GM18498 (cell line): ENCODE results near the gene MBOAT7.
A peak's percentile ranks its signal among the peaks of the same experiment; 100 is the strongest.
"Not testable (repeated sequence)": the region's sequence is repeated elsewhere in the genome, so short reads cannot be mapped to it uniquely, and the experiment has no call there.

Experiments
- ATAC-seq: cut with Tn5 transposase; IDR thresholded peaks from one replicate; pipeline ENCODE4 v1.9.1; 2021; ENCODE audit warnings: mild to moderate bottlenecking, moderate library complexity; ENCODE audit not compliant: unreplicated experiment

The MBOAT7 gene

DNA sequence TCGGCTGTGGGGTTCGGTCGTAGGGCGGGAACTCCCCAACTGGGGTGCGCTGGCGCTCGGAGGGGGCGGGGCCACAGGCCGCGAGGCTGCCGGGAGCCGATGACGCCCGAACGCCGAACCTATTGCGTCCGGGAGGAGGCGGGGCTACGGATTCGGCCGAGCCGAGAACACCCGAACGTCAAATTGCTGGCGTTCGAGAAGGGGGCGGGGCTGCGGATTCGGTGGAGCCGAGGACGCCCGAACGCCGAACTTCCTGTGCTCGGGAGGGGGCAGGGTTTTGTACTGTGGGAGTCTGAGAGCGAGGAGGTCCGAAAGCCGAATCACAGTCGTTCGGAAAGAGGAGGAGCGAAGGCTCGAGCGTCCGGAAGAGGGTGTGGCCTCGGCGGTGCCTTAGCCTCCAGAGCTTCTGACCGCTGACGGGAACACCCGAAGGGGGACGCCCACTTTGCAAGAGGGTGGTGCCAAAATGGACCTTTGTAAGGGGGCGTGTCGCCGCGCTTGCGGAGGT lies 1.2 kb upstream of the MBOAT7 start:
- peak; percentile 47 for ATAC-seq

DNA sequence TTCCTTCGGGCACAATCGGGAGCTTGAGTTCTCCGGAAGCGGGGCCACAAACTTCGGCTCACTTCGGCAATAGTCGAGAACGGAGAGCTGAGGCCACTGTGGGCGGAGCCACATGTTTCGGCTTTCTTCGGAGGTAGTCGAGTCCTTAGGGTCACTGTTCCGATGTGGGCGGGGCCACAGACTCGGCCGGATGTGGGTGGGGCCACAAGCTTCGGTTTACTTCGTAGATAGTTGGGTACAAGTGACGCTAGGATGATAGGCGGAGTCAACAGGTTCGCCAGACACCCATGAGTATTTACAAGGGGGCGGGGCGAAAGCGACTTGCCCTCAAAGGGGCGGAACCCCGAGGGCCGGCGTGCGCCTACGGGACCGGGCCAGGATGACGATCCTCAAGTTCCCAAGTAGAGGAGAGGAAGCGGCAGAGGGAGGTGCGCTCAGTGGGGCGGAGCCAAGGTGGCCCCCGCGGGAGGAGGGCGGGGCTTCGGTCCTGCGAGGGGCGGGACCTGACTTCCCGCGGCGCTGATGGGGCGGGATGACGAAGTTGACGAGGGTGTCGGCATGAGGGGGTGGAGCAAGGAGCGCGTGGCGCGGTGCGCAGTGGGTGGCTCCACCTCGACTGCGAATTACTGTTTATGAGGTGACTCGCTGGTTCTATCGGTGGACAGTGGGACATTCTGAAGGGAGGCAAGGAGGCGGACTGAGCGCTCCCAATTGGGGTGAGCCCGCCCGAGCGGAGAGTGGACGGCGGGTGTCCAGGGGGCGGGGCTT lies 539 bp upstream of the MBOAT7 start:
- peak; percentile 51 for ATAC-seq

DNA sequence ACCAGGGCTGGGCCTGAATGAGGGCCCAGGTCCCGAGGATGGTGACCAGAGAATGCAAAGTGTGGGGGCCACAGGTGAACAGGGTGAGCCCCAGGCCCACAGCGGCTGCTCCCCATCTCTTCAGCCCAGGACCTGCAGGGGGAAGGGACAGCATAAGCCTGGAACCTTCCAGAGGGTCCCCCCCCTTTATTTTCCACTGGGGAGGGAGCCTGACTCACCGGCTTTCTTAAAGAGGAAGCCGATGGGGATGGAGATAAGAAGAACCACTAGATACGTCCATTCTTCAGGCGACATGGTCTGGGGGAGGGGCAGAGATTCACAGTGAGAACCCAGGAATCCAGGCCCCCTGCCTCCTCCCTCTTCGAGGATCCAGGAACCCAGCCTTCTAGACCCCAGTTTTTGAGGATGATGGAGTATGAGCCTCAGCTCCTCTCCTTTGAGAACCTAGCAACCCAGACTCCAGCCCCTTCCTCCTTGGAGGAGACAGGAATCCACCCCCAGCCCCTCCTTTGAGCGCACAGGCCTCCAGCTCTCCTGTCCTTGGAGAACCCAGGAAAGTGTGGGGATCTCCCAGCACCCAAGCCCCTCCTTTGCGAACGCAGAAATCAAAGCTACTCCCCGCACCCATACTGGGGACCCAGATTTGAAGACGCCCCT lies 1.0 kb downstream of the MBOAT7 start:
- no peak for ATAC-seq

DNA sequence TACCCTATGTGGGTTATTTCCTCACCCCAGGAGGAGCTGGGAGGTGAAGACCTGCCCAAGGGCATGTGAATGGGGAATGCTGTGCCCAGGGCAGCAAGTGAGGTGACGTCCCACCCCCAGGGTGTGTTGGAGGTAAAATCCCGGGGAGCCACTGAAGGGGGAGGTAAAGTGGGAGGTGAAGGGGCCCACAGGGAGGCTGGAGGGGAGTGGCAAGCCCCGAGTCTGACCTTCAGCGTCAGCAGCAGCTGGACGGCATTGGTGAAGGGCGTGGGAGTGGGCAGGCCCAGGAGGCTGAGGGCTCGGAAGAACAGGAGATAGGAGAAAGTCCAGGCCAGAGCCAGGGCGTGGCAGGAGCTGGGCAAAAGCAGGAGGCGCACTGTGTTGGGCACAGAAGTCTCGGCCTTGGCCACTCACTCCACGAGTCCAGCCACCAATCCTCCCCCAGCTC lies 2.4 kb downstream of the MBOAT7 start:
- ATAC-seq: no peak

DNA sequence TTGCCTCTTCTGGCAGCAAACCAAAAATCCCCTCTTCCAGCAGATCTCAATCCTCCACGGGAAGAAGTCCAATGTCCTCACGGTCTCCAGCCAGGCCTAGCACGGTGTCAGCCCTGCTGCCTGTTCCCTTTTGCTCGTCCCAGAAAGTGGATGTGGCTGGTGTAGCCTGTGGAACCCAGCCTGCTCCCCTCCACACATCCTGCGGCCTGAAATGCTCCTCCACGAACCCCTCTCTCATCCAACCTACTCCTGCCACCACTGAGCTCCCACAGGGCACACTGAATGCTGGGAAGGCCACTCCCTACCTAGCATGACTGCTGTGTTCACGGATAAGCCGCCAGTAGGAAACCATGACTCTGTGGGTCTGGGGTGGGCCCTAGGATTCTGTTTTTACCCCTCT lies 3.0 kb downstream of the MBOAT7 start:
- no peak for ATAC-seq

DNA sequence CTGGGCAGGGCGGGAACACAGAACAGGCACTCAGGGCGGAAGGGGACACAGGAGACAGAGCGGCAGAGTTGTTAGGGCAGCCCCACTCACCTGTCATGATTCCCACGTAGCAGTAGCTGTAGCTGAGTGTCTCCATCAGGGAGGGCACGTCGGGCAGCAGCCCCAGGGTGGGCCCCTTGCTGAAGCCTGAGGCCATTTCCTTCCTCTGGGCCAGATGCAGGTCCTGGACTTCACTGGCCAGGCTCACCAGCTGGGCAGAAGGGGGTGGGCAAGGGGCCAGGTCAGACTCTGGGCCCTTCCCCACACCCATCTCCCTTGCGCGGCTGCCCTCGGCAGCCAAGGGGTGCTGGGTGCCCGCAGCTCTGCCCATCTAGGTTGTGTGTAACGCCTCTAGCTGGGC lies 5.9 kb downstream of the MBOAT7 start:
- ATAC-seq: no peak

DNA sequence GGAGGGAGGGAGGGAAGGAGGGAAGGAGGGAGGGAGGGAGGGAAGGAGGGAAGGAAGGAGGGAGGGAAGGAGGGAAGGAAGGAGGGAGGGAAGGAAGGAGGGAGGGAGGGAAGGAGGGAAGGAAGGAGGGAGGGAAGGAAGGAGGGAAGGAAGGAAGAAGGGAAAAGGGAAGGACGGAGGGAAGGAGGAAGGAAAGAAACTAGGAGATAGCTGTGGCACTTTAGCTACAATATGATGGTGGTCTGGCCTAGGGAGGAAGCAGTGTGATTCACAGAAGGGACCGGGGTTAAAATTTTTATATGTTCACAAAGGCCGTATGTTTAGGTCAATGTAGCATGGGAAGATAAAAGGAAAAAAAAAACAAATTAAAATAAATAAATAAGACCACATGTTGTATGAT lies 7.5 kb downstream of the MBOAT7 start:
- not testable (repeated sequence) for ATAC-seq

DNA sequence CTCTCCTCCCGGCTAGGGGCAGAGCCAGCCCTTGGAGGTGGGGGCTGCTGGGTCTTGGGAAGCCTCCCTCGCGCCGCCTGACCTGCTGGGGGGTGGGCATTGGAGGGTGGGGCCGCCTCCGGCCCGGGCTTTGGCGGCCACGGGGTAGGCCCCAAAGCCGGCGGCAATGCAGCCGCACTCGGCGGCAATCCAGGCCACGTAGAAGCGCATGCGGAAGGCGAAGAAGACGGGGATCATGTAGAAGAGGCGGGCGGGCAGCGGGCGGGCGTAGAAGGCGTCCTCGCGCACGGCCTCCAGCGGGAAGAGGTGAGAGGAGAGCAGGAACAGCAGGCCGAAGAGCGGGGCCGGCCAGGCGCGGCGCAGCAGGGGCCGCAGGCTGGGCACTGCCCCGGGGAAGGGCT lies 8.7 kb downstream of the MBOAT7 start:
- no peak for ATAC-seq

DNA sequence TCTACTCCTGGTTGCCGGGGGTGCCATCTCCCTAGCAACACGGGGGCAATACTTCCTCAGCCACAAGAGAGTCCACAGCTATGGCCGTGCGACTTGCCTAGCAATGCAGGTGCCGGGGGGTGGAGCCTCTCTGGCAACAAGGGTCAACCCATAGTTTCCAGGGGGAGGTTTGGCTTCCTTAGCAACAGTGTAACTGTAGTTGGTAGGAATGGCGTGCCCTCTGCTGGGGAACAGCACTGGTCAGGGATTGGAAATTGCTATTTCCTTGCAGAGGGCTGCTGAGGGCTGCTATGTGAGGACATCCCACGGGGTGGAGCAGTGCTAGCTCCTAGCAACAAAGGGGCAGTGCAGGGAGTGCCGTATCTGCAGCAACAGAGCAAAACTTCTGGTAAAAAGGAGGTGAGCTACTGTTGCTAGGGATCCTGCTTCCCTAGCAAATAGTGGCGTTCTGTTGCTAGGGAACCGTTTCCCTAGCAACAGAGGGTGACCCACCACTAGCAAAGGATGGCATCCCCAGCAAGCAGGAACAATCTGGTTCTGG lies 9.4 kb downstream of the MBOAT7 start:
- no peak for ATAC-seq

DNA sequence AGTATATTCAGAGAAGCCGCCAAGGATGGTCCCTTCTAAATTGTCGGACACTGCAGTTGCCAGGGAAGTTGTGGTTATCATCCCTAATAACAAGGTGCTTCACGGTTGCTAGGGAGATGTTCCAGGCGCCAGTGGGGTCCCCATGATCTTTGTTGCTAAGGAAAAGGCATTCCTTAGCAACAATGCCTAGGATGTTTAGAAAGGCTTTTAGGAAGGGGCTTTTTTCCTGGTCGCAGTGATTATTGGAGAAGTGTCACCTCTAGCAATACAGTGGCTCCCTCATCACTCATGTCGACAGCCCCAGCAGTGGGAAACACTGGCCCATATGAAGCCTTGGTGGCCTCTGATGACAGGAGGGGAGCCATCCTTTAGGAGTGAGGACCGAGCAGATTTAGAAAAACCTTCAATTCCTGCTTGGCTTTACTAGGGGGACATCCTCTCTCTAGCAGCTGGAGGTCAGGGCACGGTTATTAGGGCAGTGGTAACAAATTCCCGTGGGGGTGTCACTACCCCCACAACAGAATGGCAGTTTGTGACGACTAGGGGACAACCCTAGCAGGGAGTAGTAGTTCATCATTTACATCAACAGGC lies 10.0 kb downstream of the MBOAT7 start:
- ATAC-seq: no peak

DNA sequence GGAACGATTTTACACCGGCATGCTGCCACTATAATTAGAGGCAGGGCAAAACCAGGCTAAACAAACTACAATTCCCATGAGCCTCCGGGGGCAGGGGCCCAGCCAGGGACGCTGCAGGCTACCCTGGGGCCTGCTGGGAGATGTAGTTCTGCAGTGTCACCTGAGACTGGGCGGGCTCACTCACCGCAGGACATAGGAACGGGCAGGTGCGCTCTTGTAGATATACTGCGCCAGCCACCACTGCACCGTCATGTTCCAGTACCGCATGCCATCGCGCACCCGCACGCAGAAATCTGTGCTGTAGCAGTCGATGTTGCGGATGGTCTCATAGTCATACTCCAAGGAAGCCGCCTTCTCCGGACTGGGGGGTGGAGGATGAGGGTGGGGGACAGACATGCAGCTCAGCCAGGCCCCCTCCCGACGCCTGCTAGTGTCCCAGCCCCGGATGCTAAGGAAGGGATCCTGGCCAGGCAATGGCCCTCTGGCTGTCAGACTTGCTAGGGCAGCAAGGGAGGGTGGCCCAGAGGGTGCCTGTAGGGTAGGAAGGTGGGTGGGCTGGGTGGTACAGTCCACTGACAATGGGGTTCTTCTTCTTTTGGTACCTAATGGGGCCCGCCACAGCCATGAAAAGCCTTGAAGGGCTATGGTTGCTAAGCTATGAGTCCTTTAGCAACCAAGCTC lies 10.7 kb downstream of the MBOAT7 start:
- no peak for ATAC-seq

DNA sequence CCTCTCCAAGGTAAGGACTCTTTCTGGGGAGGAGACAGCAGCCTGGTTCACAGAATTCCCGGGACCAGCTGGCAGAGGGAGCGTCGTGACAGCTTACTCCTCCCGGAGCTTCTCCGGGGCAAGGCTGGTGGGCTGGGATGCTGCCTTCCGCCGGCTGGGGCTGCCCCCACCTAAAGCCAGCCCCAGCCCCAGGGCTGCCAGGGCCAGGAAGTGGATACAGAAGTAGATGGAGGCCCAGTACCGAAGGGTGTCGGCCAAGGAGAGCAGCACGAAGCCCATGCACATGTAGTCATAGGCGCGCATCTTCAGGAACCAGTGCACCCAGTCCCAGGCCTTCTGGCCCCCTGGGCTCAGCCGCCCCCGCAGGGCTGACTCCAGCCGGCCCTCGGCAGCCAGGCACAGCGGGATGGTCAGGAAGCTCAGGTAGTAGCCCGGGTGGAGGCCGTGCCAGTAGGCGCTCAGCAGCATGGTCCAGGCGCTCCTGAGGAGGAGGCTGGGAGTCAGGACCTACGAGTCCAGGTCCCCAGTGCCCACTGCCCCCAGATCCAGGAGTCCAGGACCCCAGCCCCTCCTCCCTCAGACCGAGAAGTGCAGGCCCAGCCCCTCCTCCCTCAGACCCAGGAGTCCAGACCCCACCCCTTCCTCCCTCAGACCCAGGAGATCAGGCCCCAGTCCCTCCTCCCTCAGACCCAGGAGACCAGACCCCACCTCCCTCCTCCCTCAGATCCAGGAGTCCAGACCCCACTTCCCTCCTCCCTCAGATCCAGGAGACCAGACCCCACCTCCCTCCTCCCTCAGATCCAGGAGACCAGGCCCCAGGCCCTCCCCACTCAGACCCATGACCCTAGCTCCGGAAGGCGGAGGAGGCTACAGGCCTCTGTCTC lies 15.2 kb downstream of the MBOAT7 start:
- no peak for ATAC-seq

DNA sequence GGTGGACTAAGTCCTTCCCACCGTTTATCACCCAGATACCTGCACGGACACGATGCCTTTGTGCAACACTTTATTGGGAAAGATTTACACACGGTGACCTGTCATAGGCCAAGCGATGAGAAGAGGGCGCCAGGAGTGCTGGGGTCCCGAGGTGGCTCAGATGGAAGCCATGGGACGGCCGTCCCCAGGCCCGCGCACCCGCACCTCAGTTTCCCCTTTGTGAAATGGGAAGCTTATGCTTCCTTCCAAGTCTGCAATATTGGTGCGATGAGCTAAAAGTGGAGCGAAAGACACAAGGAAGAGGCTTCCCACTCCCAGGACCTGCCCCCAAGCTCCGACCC lies 16.1 kb downstream of the MBOAT7 start:
- ATAC-seq: no peak

DNA sequence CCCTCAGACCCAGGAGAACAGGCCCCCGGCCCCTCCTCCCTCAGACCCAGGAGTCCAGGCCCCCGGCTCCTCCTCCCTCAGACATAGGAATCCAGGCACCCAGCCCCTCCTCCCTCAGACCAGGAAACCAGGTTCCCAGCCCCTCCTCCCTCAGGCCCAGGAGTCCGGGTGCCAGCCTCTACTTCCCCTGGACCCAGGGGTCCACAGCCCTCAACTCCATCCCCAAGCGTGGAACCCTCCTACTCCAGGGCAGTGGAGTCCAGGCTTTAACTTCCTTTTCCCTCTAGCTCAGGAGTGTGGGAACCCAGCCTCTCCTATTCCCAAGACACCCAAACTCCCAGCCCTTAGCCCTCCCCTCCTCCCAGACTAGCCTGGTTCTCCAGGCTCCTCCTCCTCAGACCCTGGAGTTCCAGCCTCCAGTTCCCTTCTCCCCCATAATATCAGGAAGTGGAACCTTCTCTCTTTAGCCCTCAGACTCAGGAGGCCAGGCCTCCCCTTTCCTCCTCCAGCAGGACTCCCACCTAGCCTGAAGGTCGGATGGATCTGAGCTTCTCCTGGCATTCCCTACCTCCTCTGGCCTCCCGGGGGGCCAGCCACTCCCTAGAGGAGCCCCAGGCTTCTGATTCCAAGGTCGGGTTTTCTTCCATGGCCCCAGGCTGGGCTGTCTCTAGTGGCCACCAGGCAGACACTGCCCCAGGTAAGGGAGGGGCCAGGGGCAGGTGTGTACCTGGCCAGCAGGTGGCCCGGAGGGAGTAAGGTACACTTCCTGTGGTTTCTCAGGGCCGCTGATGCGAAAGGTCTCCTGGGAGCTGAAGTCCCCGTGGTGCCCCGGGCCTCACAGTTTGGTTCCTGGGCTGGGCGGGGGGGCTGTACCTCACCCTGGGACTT lies 16.7 kb downstream of the MBOAT7 start, which contains the start of gene TMC4:
TMC4 (minus strand) TSS at position 690 of the 888 bp plus-strand sequence; CDS start at position 647, 43 bp downstream.
- no peak for ATAC-seq

DNA sequence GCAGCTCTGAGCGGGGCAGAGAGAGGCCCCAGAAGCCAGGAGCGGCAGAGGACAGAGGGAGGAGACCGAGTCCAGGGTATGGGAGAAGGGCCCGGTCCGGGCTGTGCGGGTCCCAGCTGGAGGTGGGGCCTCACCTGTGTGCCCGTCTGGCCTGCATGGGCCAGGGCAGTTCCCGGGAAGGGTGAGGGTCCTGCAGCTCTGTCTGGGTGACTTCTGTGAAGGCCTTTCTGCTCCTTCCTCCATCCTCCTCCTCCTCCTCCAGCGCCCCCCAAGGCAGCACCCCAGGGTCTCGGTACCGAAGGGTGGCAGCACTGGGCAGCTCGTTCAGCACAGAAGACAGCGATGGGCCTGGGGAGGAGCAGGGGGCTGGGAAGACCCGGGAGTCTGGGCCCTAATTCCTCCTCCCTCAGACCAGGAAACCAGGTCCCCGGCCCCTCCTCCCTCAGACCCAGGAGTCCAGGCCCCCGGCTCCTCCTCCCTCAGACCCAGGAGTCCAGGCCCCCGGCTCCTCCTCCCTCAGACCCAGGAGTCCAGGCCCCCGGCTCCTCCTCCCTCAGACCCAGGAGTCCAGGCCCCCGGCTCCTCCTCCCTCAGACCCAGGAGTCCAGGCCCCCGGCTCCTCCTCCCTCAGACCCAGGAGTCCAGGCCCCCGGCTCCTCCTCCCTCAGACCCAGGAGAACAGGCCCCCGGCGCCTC lies 17.5 kb downstream of the MBOAT7 start:
- not testable (repeated sequence) for ATAC-seq

DNA sequence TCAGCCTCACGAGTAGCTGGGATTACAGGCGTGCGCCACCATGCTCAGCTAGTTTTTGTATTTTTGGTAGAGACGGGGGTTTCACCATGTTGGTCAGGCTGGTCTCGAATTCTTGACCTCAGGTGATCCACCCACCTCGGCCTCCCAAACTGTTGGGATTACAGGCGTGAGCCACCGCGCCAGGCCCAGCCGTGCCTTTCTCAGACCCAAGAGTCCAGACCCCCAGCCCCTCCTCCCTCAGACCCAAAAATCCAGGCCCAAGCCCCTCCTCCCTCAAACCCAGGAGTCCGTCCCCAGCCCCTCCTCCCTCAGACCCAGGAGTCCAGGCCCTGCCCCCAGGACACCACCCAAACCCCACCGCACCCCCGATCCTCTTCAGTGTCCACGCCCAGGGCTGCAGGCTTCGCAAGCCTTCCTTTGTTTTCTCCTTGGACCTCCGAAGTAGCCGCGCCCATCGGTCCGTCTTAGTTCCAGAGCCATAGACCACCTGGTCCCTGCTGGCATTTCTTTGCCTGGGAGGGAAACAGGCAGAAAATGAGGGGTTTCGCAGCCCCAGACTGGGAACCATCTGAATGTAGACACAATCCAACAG lies 20.1 kb downstream of the MBOAT7 start:
- no peak for ATAC-seq

DNA sequence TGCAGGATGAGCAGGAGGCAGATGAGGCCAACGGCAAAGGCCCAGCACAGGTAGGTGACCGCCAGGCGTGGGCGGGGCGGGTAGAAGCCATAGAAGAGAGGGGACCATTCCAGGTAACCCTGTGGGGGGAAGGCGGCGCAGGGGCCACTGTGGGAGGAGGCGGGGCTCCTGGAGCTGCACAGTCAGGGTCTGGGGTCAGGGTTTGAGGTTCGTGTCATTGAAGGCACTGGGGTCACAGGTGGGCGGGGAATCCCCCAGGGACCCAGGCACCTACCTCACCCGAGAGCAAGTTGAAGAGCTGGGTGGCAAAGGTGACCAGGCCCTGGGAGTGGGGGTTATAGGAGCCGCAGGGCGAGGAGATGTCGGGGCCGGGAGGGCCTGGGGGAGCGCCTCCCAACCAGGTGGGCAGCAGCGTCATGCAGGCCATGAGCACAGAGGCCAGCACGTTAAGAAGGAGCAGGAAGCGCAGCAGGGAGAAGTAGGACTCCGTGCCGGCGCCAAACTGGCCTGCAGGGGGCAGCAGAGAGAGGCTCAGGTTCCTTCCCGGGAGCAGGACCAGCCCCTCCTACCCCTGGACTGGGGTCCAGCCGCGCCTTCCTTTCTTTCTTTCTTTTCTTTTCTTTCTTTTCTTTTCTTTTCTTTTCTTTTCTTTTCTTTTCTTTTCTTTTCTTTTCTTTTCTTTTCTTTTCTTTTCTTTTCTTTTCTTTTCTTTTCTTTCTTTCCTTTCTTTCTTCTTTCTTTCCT lies 21.0 kb downstream of the MBOAT7 start:
- no peak for ATAC-seq
